IPS DF 6.9 (cell line): ENCODE results near the gene SLC6A7.

Experiments used
- DNase-seq: peaks from one replicate; pipeline ENCODE4 v3.0.0-alpha.2; 2013; ENCODE audit warnings: low read depth, low spot score
- H3K27ac ChIP-seq: one replicate; pipeline ENCODE4 v1.5.1; 2013; ENCODE audit warnings: low read length, control low read depth
- H3K27me3 ChIP-seq: 2 replicates; pipeline ENCODE4 v1.6.1; 2013; ENCODE audit warnings: mild to moderate bottlenecking, low read length; ENCODE audit not compliant: control insufficient read depth, insufficient read depth
- H3K36me3 ChIP-seq: 2 replicates; pipeline ENCODE4 v1.6.1; 2013; ENCODE audit warnings: low read length; ENCODE audit not compliant: control insufficient read depth, insufficient read depth
- H3K4me1 ChIP-seq: 2 replicates; pipeline ENCODE4 v1.6.1; 2013; ENCODE audit warnings: low read length; ENCODE audit not compliant: control insufficient read depth, insufficient read depth
- H3K4me3 ChIP-seq: 2 replicates; pipeline ENCODE4 v1.5.1; 2013; ENCODE audit warnings: mild to moderate bottlenecking, low read length
- H3K9me3 ChIP-seq: 2 replicates; pipeline ENCODE4 v1.6.1; 2013; ENCODE audit warnings: low read length, inconsistent platforms; ENCODE audit not compliant: control insufficient read depth, insufficient read depth
- WGBS: extraction: QIAGEN DNeasy Blood & Tissue Kit; methylation state at CpG from one replicate; pipeline ENCODE4 v1.1.7; 2013; ENCODE audit warnings: mixed read lengths, missing lambda C conversion rate; ENCODE audit not compliant: insufficient read length, insufficient coverage; 5-methylcytosine and 5-hydroxymethylcytosine counted together

Gene SLC6A7

DNA sequence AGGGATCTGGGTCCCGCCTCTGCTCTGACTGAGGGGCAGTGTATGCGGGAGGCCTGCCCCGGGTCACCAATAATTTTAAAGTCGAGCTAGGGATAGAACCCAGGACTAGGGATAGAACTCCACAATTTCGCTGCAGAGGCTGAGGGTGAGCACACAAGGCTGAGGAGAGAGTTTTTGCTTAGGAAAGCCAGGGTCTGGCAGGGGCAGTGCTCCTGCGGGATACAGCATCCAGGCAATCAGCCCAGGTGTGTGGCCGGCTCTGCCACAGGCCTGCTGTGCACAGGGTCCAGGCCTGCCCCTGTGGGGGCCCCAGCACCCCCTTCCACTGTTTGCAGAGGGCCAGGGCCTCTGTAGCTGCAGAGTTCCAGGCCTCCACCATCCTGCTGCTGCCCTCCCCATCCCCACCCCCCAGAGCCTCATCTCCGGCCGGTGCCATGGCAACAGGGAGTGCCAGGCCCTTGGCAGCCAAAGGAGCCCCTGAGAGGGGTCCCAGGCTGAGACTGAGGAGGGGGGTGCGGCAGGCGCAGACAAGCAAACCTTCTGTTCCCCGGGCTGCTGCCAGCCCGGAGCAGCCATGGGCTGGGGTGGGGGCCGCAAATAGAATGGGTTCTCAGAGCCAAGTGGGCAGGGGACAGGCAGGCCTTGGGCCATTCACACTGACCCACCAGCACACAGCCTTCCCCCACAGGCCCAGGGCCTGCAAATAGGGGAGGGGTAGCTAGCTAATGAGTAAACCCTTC lies 42.8 kb upstream of the SLC6A7 start:
- no peak for DNase-seq
- H3K27me3 ChIP-seq: no peaks in the 10 kb centered on the region
- H3K9me3 ChIP-seq: no peaks in the 10 kb centered on the region
- no peak overlapping the region for H3K27ac ChIP-seq
- no CpG with 5 or more reads among the region's 14 CpGs for WGBS
- H3K4me3 ChIP-seq: no peak overlapping the region
- peaks cover 5% of the 10 kb centered on the region for H3K4me1 ChIP-seq
- no peaks in the 10 kb centered on the region for H3K36me3 ChIP-seq

DNA sequence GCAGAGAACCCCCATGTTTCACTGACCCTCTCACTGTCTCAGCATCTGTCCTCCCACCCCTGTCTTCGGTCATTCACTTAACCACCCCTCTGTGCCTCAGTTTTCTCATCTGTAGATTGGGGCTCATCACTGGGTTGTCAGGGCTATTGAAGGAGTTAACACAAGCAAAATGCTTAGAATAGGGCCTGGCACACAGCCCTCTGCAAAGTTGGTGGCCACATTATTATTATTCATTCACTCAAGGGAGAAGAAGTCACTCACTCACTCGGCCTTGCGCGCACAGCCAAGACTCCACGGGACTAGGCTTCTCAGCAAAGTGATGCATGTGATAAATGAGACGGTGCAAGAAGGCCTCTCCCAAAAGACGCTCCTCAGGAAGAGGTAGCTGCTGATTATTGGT lies 42.2 kb upstream of the SLC6A7 start:
- H3K4me1 ChIP-seq: peaks cover 5% of the 10 kb centered on the region
- H3K36me3 ChIP-seq: no peaks in the 10 kb centered on the region
- no CpG with 5 or more reads among the region's 7 CpGs for WGBS
- H3K4me3 ChIP-seq: no peak overlapping the region
- no peaks in the 10 kb centered on the region for H3K9me3 ChIP-seq
- H3K27ac ChIP-seq: no peak overlapping the region
- no peak for DNase-seq
- no peaks in the 10 kb centered on the region for H3K27me3 ChIP-seq

DNA sequence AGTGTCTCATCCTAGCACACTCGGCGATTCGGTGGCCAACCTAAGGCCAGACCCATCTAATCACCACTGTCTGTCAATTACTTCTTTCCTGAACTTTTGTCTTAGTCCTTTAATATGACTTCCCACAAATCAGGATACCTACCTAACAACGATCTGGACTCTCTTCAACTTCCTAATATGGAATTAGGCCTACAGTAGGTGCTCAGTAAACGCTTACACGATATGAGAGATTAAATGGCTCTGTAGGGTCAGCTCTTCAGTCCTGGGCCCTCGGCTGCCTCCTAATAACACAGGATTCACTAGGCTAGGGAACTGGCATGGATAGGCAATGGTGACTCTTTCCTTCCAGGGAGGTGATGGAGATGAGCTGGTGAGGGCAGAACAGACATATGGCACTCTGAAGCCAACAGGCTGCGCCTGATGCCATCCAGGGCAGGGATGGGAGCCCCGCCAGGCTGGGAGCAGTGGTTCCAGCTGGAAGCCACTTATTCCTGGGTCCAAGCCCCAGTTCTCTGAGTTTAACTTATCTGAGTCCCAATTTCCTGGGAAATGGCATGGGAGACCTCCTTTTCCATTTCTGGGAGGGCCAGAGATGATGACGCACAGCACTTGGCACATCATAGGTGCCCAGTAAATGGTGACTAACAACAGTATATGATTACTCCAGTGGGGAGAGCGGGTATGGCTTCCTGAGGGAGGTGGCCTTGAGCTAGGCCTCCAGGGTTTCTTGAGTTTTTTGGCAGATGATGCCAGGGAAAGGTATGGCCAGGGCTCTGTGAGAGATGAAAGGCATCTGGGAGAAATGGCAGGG lies 41.5 kb upstream of the SLC6A7 start:
- Histone ChIP-seq H3K27me3 (no peaks in the 10 kb centered on the region), H3K4me3 (no peak overlapping the region), H3K36me3 (no peaks in the 10 kb centered on the region), H3K27ac (no peak overlapping the region), H3K9me3 (no peaks in the 10 kb centered on the region), H3K4me1 (peaks cover 5% of the 10 kb centered on the region)
- no CpG with 5 or more reads among the region's 11 CpGs for WGBS
- no peak for DNase-seq

DNA sequence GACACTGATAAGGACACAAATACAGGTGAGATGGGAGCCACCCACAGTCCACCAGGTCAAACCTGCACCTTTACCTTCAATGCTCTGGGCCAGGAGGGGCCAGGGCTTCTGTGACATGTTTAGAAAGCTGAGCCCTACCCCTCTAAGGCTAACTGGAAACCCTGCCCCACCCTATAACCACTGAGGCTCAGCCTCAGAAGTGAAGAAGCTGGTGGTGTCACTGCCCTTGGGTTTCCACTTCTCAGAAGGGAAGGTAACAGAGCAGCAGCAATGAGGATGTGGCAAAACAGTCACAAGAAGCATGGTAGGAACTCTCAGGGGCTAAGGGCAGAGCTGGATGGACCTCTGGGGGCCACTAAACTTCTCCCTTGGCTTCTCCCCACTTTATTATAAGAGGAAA lies 40.2 kb upstream of the SLC6A7 start:
- Histone ChIP-seq H3K36me3 (no peaks in the 10 kb centered on the region), H3K4me1 (peaks cover 2% of the 10 kb centered on the region), H3K27ac (no peak overlapping the region), H3K4me3 (no peak overlapping the region), H3K27me3 (no peaks in the 10 kb centered on the region), H3K9me3 (no peaks in the 10 kb centered on the region)
- DNase-seq: no peak

DNA sequence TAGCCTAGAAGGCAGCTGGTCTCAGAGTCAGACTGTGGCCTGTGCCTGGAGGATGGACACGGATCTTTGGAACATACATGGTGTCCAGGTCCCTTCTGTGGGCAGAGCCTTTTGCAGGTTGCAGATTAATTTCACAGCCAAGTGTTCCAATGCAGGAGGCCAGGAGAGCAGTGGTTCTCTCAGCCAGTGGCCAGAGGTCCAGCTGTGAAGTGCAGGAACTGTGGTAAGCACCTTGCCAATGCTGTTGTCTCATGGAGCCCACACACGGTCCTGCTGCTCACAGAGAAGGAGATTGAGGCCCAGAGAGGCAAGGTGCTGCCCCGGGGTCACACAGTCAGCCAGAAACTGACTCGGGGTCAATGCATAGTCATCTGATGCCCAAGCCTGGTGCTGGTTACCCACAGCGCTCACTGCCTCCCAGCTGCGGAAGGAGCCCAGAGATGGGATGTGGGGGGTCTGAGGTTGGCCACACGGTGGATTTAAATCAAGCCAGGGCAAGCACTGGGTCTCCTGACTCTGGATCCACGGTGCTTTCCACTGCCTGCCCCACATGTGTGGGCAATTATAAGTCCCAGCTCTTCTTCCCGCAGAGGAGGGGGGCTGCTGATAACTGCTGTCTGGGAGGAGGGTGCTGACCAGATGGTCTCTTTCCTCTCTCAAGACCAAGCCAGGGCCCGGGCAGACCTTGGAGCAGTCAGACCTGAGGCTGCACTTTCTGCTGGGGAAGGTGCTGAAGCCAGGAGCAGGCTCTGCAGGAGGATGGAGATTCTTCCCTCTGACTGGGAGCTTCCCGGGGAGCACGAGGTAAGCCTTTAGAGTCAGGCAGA lies 37.0 kb upstream of the SLC6A7 start:
- no CpG with 5 or more reads among the region's 12 CpGs for WGBS
- Histone ChIP-seq H3K9me3 (no peaks in the 10 kb centered on the region), H3K36me3 (no peaks in the 10 kb centered on the region), H3K27me3 (no peaks in the 10 kb centered on the region), H3K4me1 (peaks cover 4% of the 10 kb centered on the region; the same call in 1 of the 2 replicates), H3K27ac (no peak overlapping the region), H3K4me3 (no peak overlapping the region)
- no peak for DNase-seq

DNA sequence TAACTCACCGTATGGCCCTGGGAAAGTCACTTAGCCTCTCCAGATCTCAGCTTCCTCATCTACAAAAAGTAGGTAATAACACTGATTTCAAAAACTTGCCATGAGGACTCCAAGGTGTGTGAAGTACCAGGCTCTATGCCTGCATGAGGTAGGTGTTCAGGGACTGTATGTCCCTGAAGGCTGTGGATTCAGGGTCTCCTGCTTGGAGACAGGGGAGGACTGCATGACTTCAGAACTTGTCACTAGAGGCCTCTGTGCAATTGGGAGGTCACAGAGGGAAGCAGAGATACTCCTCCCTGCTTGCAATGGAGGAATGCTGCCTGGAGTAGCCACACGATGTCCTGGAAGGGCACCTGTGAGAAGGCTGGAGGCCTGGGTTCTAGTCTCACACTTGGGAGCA lies 36.4 kb upstream of the SLC6A7 start:
- Histone ChIP-seq H3K36me3 (no peaks in the 10 kb centered on the region), H3K4me1 (peaks cover 4% of the 10 kb centered on the region; the same call in 1 of the 2 replicates), H3K27me3 (no peaks in the 10 kb centered on the region), H3K9me3 (no peaks in the 10 kb centered on the region), H3K4me3 (no peak overlapping the region), H3K27ac (no peak overlapping the region)
- DNase-seq: no peak
- no CpG with 5 or more reads among the region's 2 CpGs for WGBS

DNA sequence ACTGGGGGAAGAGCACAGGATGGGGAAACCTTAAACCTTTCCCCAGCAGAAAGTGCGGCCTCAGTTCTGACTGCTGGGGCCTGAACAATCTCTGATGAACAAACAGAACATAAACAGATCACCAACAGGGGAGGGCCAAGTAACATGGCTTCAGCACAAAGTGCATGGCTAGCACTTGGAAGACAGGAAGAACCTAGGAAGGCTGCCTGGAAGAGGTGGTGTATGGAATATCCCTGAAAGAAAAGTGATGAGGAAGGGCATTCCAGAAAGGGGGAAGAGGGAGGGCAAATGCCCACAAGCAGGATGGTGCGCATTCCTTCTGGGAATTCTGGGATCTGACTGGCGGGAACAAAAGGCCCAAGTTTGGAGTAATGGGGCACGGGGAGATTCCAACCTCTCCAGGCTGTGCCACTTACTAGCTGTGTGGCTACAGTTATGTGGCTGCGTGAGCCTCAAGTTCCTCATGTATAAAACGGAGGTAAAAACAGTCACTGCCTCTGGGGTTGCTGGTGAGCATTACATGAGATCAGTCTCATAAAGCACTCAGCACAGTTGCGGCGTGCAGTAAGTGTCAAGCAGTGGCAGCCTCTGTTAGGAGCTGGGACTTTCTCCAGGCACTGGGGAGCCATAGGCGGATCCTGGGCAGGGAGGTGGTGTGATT lies 35.8 kb upstream of the SLC6A7 start:
- no peak overlapping the region for H3K27ac ChIP-seq
- H3K4me1 ChIP-seq: peaks cover 4% of the 10 kb centered on the region; the same call in 1 of the 2 replicates
- H3K4me3 ChIP-seq: no peak overlapping the region
- H3K36me3 ChIP-seq: no peaks in the 10 kb centered on the region
- WGBS: no CpG with 5 or more reads among the region's 9 CpGs
- no peak for DNase-seq
- no peaks in the 10 kb centered on the region for H3K27me3 ChIP-seq
- no peaks in the 10 kb centered on the region for H3K9me3 ChIP-seq

DNA sequence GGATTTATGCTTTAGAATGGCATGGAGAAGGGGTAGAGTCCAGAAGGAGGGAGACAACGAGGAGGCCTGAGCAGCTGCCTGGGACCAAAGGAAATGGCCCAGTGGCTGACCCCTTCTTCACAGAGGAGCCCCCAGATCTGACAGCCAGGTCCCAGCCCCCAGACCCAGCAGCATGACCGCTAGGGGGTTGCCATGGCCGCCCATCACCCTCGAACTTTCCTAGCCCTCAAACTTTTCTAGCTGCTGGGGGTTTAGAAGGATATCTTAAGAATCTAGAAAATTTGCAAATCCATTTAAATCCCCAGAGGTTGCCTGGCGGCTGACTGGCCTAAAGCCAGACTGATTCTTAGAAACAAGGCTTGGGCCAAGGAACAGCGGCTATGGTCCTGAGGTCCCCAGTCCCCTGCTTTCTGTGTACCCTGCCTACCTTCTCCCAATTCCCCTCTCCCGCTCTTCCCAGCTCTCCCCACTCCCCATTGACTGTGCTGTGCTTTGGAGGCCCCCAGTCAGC lies 35.2 kb upstream of the SLC6A7 start:
- Histone ChIP-seq H3K27me3 (no peaks in the 10 kb centered on the region), H3K27ac (no peak overlapping the region), H3K36me3 (no peaks in the 10 kb centered on the region), H3K4me3 (no peak overlapping the region), H3K9me3 (no peaks in the 10 kb centered on the region), H3K4me1 (peaks cover 4% of the 10 kb centered on the region; the same call in 1 of the 2 replicates)
- no peak for DNase-seq
- no CpG with 5 or more reads among the region's 7 CpGs for WGBS

DNA sequence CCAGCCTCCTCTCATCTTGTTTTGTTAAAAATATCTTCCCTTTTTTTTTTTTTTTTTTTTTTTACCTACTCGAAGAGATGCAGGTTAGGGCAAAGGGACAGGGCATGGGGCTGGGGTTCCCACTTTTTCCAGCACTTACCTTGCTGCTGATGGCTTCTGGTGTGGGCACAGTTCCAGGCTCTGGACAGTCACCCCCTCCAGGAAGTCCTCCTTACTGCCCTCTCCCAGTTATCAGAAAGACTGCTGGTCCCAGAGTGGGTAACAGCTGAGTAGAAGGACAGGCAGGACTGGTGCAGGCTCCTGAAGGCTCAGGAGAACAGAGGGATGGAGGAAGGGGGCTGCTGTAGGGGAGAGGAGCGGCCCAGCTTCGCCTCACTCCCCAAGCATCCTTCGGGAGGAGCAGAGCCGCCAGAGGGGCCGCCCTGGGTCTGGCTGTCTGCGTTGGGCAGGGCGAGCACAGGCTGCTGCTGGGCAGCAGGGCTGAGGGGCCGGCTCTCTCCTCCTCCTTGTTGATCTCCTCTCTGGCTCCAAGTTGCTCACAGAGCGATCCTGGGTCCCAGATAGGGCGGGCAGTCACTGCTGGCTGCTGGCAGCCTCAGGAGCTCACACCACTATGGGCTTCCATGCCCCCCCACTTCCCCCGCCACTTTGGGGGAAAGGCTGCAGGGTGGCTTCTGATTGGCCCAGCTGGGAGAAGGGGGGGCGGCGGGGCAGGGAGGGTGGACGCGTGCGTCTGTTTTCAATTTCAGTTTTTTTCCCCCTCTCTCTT lies 34.4 kb upstream of the SLC6A7 start, which contains the start of gene PDGFRB:
Gene PDGFRB (minus strand): TSS at position 588 of the 769 bp plus-strand sequence. CDS start 18,798 bp downstream, outside the sequence.
- H3K36me3 ChIP-seq: no peaks in the 10 kb centered on the region
- H3K4me3 ChIP-seq: peak within 1 kb of the TSS; percentile 6; the same call in 1 of the 2 replicates
- WGBS: no CpG with 5 or more reads among the region's 17 CpGs
- H3K27ac ChIP-seq: no peak within 1 kb of the TSS
- no peaks in the 10 kb centered on the region for H3K9me3 ChIP-seq
- DNase-seq: no peak
- H3K4me1 ChIP-seq: peaks cover 4% of the 10 kb centered on the region; the same call in 1 of the 2 replicates
- no peaks in the 10 kb centered on the region for H3K27me3 ChIP-seq
